Activated CD8-positive, alpha-beta memory T cell treated with anti-CD3 and anti-CD28 coated beads, Interleukin-2, amount 50 U/mL, for 1 hour (primary cell): Measurements from ENCODE around the gene CADM1.
"Not testable (repeated sequence)": the region's sequence is repeated elsewhere in the genome, so short reads cannot be mapped to it uniquely, and the experiment has no call there.

Experiments
- DNase-seq: peaks from one replicate; pipeline ENCODE4 v3.0.0-alpha.2; 2020; ENCODE audit errors: extremely low read depth

Gene CADM1

GRCh38 chr11:115476463-115477286, 27.5 kb downstream of the CADM1 start:
- DNase-seq, result no peak

GRCh38 chr11:115475564-115475963, 28.7 kb downstream of the CADM1 start:
- DNase-seq, result no peak

GRCh38 chr11:115474306-115474705, 29.9 kb downstream of the CADM1 start:
- not testable (repeated sequence) for DNase-seq

- no peak for DNase-seq
These were observed 31.0 kb downstream of the CADM1 start for GRCh38 chr11:115473167-115473566.

GRCh38 chr11:115471367-115471766, 32.8 kb downstream of the CADM1 start:
- no peak for DNase-seq

- no peak for DNase-seq
These were observed 33.3 kb downstream of the CADM1 start for GRCh38 chr11:115470928-115471327.

- no peak for DNase-seq
These were observed 34.9 kb downstream of the CADM1 start for GRCh38 chr11:115469361-115469760.

- no peak for DNase-seq
These were observed 38.1 kb downstream of the CADM1 start for GRCh38 chr11:115466122-115466521.

GRCh38 chr11:115464269-115464668, 39.9 kb downstream of the CADM1 start:
- DNase-seq, result no peak

- DNase-seq, result no peak
These were observed 40.6 kb downstream of the CADM1 start for GRCh38 chr11:115463606-115464005.

GRCh38 chr11:115462757-115463156, 41.5 kb downstream of the CADM1 start:
- no peak for DNase-seq

GRCh38 chr11:115462004-115462541, 42.1 kb downstream of the CADM1 start:
- no peak for DNase-seq

GRCh38 chr11:115460512-115460911, 43.7 kb downstream of the CADM1 start:
- no peak for DNase-seq

GRCh38 chr11:115459563-115459962, 44.7 kb downstream of the CADM1 start:
- no peak for DNase-seq

- DNase-seq, result no peak
These were observed 45.3 kb downstream of the CADM1 start for GRCh38 chr11:115458877-115459276.

GRCh38 chr11:115456019-115456418, 48.2 kb downstream of the CADM1 start:
- no peak for DNase-seq

GRCh38 chr11:115455613-115456012, 48.6 kb downstream of the CADM1 start:
- DNase-seq, result no peak

- no peak for DNase-seq
These were observed 49.7 kb downstream of the CADM1 start for GRCh38 chr11:115454525-115454924.

- no peak for DNase-seq
These were observed 50.3 kb downstream of the CADM1 start for GRCh38 chr11:115453693-115454490.

GRCh38 chr11:115452241-115452640, 52.0 kb downstream of the CADM1 start:
- DNase-seq, result no peak

GRCh38 chr11:115450519-115450918, 53.7 kb downstream of the CADM1 start:
- DNase-seq, result no peak

- no peak for DNase-seq
These were observed 56.8 kb downstream of the CADM1 start for GRCh38 chr11:115447273-115447864.
